ENCODE measurements around the gene MIPOL1. TPM values are rescaled to one million over a fixed set of nuclear protein-coding genes. Genes with fewer than 3 reads are reported as not detected.
A peak's percentile ranks its signal among the peaks of the same experiment; 100 is the strongest.

MIPOL1 gene
- total and polyA plus RNA-seq, 2 of the 13 experiments (the other 11 are each of a cell fraction or from before 2014, with no cell fraction given): 8.6 to 34.2 TPM

GRCh38 chr14:37466623-37467088 lies 268.9 kb downstream of the MIPOL1 start:
- H3K27me3 ChIP-seq (ENCODE audit: control insufficient read depth in 1 of 2, insufficient read depth in 2 of 2, low read length in 2 of 2): no peaks in the 10 kb centered on the region
- ChIA-PET POLR2A (interaction anchor here (0.6 to 2.4 kb wide), 13 partner anchors 14 to 1641 kb away, joined by 3 to 34 read pairs (median 6); partner anchors contain the start of genes BRMS1L, FOXA1 and TTC6), CTCF (ENCODE audit: low intra/inter-chr PET ratio, low total read pairs) (no interaction called here)
- H3K27ac ChIP-seq (ENCODE audit: extremely low read length, insufficient read depth, low read length): peak overlapping the region; percentile 81
- H2AFZ ChIP-seq (ENCODE audit: low read length): no peak overlapping the region
- DNase-seq (ENCODE audit: low spot score) (peak; percentile 100), FAIRE-seq (peak; percentile 93), ATAC-seq (peak; percentile 97)
- no peaks in the 10 kb centered on the region for H4K20me1 ChIP-seq (ENCODE audit: insufficient read depth, low read length)
- intact Hi-C loops (cut with micrococcal nuclease; ENCODE audit: unreplicated experiment) (loop anchor here (1.0 to 5.0 kb wide), 6 partner anchors 80 to 406 kb away; no protein-coding TSS in a partner anchor), in situ Hi-C loops (cut with HindIII; ENCODE audit: extremely low pct_ligation_motif_present, low pct_unique_long_range_greater_than_20kb) (loop anchor here (5.0 kb wide), 1 partner anchor 81 kb away; no protein-coding TSS in a partner anchor)
- 2% methylated on average over 2 of the region's 2 CpGs for WGBS (ENCODE audit: low lambda C conversion rate)
- H3K4me1 ChIP-seq (ENCODE audit: insufficient read depth, low read length): peaks cover 46% of the 10 kb centered on the region
- no peaks in the 10 kb centered on the region for H3K79me2 ChIP-seq (ENCODE audit: insufficient read depth, low read length)
- no TSS peak for BruUV-seq (replicated peaks)
- peak overlapping the region; percentile 56 for H3K9ac ChIP-seq (ENCODE audit: insufficient read depth, low read depth, low read length)
- H3K9me3 ChIP-seq (ENCODE audit: low read length): peaks cover 40% of the 10 kb centered on the region
- H3K4me2 ChIP-seq (ENCODE audit: low read depth, low read length): peak overlapping the region; percentile 64
- H3K36me3 ChIP-seq (replicated peaks in 1 of 2; ENCODE audit: control insufficient read depth in 1 of 2, insufficient read depth in 2 of 2, low read length in 2 of 2): no peaks in the 10 kb centered on the region
- H3K4me3 ChIP-seq (replicated peaks in 1 of 3; ENCODE audit: insufficient read depth in 1 of 3, low read depth in 2 of 3, low read length in 3 of 3): peak overlapping the region in 1 of 3 experiments; percentile 12; a peak in 2 of 6 replicates
- TF ChIP-seq ZNF292 (CRISPR knock-in tag; IDR thresholded peaks at IDR 0.05; ENCODE audit: borderline replicate concordance, low read depth): peak; percentile 95; the same call in 1 of the 2 replicates
- TF ChIP-seq FIP1L1 (IDR thresholded peaks at IDR 0.05; ENCODE audit: borderline replicate concordance, insufficient read depth, low read depth, low read length): no peak
- no peak for TF ChIP-seq SIN3B (IDR thresholded peaks at IDR 0.05; ENCODE audit: low read length)
- peak; percentile 100 for TF ChIP-seq FOXA3 (CRISPR knock-in tag; IDR thresholded peaks at IDR 0.05)
- TF ChIP-seq DBP (CRISPR knock-in tag; IDR thresholded peaks at IDR 0.05; ENCODE audit: not compliant biosample characterization): peak; percentile 51
- 0 out of 2 replicates have a peak, but pooled peaks have one; percentile 61 for TF ChIP-seq ZNF329 (CRISPR knock-in tag; IDR thresholded peaks at IDR 0.05; ENCODE audit: low read depth)
- TF ChIP-seq KLF15 (CRISPR knock-in tag; IDR thresholded peaks at IDR 0.05; ENCODE audit: borderline replicate concordance): no peak; the same call in 1 of the 2 replicates
- TF ChIP-seq HBP1 (CRISPR knock-in tag; IDR thresholded peaks at IDR 0.05; ENCODE audit: low read depth): peak; percentile 97; the same call in 1 of the 2 replicates
- TF ChIP-seq NFRKB (IDR thresholded peaks at IDR 0.05): no peak
- no peak for TF ChIP-seq USF2 (IDR thresholded peaks at IDR 0.05; ENCODE audit: low read depth, low read length)
- TF ChIP-seq USF2 (CRISPR knock-in tag; IDR thresholded peaks at IDR 0.05; ENCODE audit: borderline replicate concordance): peak; percentile 35; the same call in 1 of the 2 replicates
- TF ChIP-seq CENPT (CRISPR knock-in tag; IDR thresholded peaks at IDR 0.05; ENCODE audit: low read depth): no peak
- peak; percentile 48; the same call in 1 of the 2 replicates for TF ChIP-seq ZFP91 (CRISPR knock-in tag; IDR thresholded peaks at IDR 0.05; ENCODE audit: borderline replicate concordance)
- TF ChIP-seq, protein P1, sequence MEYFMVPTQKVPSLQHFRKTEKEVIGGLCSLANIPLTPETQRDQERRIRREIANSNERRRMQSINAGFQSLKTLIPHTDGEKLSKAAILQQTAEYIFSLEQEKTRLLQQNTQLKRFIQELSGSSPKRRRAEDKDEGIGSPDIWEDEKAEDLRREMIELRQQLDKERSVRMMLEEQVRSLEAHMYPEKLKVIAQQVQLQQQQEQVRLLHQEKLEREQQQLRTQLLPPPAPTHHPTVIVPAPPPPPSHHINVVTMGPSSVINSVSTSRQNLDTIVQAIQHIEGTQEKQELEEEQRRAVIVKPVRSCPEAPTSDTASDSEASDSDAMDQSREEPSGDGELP (IDR thresholded peaks at IDR 0.05; ENCODE audit: borderline replicate concordance, low read depth): peak; percentile 94
- no peak for TF ChIP-seq ZNF562 (CRISPR knock-in tag; IDR thresholded peaks at IDR 0.05; ENCODE audit: borderline replicate concordance)
- TF ChIP-seq, protein P2, sequence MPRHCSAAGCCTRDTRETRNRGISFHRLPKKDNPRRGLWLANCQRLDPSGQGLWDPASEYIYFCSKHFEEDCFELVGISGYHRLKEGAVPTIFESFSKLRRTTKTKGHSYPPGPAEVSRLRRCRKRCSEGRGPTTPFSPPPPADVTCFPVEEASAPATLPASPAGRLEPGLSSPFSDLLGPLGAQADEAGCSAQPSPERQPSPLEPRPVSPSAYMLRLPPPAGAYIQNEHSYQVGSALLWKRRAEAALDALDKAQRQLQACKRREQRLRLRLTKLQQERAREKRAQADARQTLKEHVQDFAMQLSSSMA (CRISPR knock-in tag; IDR thresholded peaks at IDR 0.05): no peak
